GM18909 (cell line): ENCODE data around the gene RRP1B.
"Not testable (repeated sequence)": the region's sequence is repeated elsewhere in the genome, so short reads cannot be mapped to it uniquely, and the experiment has no call there.

ENCODE experiments used
- ATAC-seq: cut with Tn5 transposase; IDR thresholded peaks from one replicate; pipeline ENCODE4 v1.9.1; 2021; ENCODE audit warnings: mild to moderate bottlenecking; ENCODE audit not compliant: unreplicated experiment, poor library complexity

RRP1B gene

GRCh38 chr21:43639470-43640353 is 19.6 kb upstream of the RRP1B start:
- ATAC-seq = no peak

GRCh38 chr21:43640400-43640799 is 19.0 kb upstream of the RRP1B start:
- no peak for ATAC-seq

DNA sequence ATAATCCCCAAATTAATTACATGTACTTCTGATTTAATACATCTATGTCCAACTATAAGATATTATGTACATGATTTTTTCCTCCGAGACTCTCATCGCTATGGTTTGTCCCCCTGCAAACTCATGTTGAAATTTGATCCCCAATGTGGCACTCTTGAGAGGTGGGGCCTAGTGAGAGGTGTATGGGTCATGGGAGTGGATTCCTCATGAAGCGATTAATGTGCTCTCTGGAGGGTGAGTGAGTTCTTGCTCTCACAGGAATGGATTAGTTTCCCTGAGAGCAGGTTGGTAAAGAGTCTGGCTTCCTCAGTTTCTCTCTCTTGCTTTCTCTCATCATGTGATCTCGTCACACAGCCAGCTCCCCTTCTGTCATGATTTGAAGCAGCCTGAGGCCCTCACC is 16.2 kb upstream of the RRP1B start:
- ATAC-seq = no peak

DNA sequence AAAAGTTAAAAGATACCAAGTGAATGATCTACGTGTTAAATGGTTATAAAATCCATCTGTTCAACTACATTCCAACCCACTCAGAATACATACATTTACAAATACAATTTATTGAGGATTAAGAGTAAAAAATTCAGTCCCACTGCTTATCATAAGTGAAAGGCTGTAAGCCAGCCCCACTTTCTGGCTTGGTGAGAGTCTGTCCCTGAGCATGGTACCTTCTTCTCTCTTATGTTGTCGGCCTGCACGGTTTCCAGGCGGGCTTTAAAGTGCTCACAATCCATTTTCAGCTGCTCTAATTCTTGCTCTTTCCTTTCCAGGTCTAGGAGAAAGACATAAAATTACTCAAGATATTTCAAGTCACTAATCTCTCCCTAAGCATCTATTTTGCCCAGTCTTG is 15.3 kb upstream of the RRP1B start:
- no peak for ATAC-seq

DNA sequence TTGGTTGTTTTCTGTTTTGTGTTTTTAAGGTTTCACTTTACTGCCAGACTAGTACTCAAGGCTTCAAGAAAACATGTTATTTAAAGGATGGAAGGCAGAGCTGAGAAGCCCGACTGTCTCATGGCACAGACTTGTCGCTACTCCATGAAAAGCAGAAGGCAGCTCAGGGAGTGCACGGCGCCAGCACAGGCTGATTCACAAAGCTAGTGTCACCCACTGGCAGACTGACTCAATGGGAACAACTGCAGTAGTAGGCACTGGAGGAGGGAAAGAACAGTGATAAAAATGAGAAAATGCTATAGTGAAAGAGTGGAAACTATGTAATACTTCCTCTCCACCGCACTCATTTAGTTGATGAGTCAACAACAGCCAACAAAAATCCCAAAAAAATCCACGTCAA is 14.8 kb upstream of the RRP1B start:
- no peak for ATAC-seq

DNA sequence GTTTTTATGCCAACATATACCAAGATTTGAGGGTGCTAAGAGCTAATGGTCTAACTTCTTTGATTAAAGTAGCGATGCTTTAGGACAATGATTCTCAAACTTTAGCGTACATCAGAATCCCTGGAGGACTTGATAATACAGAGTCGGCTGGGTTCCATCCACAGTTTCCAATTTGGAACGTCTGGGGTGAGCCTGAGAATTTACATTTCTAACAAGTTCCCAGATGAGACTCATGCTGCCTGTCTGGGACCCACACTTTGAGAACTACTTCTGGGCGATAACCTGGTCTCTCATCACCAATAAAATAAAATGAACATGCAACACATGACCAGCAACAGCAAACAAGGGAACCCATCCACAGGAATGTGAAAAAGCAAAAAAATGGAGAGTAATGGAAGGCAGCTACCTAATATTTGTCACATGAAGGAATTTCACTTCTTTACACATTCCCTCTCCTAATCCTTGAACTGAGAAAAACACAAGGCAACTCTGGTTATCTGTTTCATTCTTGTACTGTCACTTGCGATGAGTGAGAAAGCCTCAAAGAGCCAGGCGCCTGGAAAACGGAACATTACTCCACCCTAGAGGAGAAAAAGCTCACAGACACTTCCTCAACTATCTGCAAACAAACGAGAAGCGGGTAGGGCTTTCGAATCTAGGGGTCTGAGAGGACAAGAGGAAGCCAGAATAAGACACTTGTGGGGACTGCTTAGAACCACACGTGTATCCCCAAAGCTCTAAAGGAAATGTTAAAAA is 14.0 kb upstream of the RRP1B start:
- ATAC-seq = no peak

- ATAC-seq = no peak
These were observed 13.4 kb upstream of the RRP1B start for GRCh38 chr21:43645976-43646375.

DNA sequence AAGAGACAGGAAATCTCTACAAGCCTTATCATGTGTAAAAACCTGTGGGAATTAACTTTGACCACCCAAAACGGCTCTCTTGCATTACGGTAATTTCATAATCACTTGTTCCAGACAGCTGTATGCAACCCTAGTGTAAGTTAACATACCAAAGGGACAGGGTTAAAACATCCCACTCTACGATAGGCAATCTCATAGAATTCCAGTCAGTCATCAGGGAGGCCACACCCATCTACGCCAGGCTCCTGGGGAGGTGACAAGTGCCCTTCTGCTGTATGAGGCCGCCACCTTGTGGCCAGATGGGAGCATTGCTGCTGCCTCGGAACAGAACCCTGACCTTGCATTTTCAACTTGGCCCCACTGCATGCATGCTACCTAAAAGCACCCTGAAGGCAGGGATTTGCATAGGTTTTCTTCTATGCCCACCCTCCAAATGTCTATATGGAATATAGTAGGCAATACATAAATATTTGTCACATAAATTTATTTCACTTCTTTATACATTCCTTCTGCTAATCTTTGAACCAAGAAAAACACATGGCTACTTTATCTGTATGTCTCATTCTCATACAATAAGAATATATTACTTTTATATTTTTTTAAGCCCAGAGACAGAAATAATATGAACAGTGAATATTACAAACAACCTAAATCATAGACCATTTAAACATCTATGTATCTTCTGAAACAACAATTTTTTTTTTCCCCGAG is 12.7 kb upstream of the RRP1B start:
- peak; percentile 76 for ATAC-seq

GRCh38 chr21:43648171-43648570 is 11.2 kb upstream of the RRP1B start:
- no peak for ATAC-seq

DNA sequence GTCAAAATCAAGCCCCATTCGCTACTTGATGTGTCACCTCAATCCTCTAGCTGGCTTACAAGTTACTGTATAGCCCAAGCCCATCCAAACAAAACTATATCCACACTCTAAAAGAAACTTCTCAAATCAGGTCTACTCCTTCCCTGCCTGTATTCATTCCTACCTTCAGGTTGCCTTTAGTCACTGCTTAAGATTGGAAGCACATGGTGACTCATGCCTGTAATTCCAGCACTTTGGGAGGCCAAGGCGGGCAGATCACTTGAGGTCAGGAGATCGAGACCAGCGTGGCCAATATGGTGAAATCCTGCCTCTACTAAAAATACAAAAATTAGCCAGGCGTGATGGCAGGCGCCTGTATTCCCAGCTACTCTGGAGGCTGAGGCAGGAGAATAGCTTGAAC is 7.4 kb upstream of the RRP1B start:
- not testable (repeated sequence) for ATAC-seq

- ATAC-seq = no peak
These were observed 6.7 kb upstream of the RRP1B start for GRCh38 chr21:43652616-43653015.

DNA sequence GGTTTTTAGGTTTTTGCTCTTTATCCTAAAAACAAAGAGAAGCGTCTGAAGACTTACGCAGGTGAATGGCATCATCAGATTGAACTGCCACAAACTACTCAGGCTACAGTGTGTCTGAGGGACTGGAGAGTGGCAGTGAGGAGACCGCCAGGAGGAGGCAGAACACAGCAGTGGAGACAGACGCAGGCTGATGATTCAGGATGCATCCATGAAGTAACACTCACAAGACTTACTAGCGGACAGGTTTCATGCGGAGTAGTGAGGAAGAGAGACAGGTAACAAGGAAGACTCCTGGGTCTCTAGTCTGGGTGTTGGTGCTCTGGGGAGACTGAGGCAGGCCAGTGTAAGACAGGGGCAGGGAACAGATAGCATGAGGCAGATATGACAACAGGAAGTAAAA is 5.7 kb upstream of the RRP1B start:
- ATAC-seq = no peak

DNA sequence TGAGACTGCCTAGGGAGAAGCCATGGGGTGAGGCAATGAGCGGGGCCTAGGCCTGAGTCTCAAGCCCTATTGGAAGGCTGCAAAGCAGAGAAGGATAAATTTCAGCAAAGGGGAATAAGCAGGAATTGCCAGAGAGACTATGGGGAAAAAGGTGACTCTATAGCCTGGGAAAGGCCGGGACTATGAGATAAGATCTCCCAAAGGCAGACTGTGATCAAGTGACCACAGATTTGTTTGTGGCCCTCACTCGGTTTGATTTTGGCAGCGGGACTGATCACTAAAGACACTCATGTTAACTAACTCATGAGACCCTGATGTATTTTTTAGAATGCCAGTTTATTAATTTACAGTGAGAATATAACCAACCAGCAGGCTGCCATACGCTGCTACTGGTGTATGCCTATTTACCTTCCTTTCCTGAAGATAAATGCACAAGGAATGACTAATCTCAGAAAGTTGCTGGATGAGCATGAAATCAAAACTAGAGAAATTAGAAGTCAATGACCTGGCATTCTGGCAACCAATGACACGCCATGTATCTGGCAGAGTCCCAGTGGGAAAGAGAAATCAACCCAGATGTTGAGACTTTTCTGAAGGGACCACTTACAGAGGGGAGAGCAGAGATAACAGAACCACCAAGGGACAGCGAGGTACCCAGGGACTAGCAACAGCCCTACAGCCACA is 4.4 kb upstream of the RRP1B start:
- ATAC-seq = no peak

- no peak for ATAC-seq
These were observed 1.8 kb upstream of the RRP1B start for GRCh38 chr21:43657355-43658087.

GRCh38 chr21:43658088-43658741 is 1.1 kb upstream of the RRP1B start:
- ATAC-seq = no peak

GRCh38 chr21:43658769-43659135 is 608 bp upstream of the RRP1B start:
- no peak for ATAC-seq

DNA sequence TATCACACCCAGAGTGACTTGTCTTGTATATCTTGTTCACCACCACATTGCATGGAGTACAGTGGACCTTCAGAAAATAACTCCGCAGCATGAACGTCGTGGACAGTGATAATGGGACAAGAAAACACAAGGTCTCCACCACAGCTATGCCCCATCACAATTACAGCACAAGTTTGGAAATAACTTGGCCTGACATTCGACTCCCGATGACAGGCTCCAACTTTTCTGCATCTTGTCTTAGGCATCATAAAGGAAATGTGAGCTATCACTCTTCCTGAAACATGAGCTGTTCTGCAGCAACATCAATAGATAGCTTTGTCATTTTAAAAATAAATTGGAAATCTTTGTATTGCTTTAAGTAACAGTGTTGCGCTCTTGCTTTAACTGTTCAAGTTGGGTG is 2.9 kb downstream of the RRP1B start:
- no peak for ATAC-seq

DNA sequence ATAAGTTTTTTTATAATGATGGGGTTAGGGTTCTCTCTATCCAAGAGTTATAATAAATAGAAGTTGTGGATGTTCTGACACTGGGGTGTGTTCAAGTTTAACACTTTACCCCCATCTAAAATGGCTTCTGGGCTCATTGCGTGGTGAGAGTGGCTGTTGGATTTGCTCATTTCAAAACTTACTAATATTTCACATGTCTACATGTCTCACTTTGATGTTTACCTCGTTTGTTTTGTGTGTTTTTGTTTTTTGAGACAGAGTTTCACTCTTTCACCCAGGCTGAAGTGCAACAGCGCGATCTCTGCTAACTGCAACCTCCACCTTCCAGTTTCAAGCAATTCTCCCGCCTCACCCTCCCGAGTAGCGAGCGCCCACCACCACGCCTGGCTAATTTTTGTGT is 3.7 kb downstream of the RRP1B start:
- no peak for ATAC-seq

DNA sequence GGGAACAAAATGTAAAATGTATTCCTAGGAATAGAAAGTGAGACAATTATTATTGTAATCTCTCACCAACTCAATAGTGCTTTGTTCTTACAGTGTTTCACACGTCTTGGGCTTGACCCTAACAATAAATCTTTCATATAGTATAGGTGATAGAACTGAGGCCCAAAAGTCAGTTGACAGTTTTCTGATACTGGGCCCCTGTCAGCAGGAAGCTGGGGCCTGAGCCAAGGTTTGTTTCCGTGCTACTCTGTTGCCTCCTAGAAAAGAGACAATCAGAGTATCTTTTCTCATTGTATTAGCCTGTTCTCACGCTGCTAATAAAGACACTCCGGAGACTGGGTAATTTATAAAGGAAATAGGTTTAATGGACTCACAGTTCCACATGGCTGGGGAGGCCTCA is 5.0 kb downstream of the RRP1B start:
- no peak for ATAC-seq
